ENCODE data around the gene MAP1LC3B2.

The MAP1LC3B2 gene

GRCh38 chr12:116619246-116619645 is 60.1 kb downstream of the MAP1LC3B2 start:
- H3K9me3 ChIP-seq (ENCODE audit: control insufficient read depth, insufficient read depth, low read length) = peaks cover 9% of the 10 kb centered on the region; the same call in 1 of the 2 replicates
- H3K27ac ChIP-seq (ENCODE audit: low read depth, low read length) = no peak overlapping the region
- H3K36me3 ChIP-seq (ENCODE audit: control insufficient read depth, insufficient read depth, low read length) = no peaks in the 10 kb centered on the region
- H3K4me1 ChIP-seq (ENCODE audit: control insufficient read depth, insufficient read depth, low read length) = peaks cover 9% of the 10 kb centered on the region
- no peaks in the 10 kb centered on the region for H3K27me3 ChIP-seq (ENCODE audit: control insufficient read depth, insufficient read depth, low read length)
- H3K4me3 ChIP-seq (ENCODE audit: low read depth, low read length) = no peak overlapping the region
- H3K9ac ChIP-seq (ENCODE audit: low read depth, low read length) = no peak overlapping the region

GRCh38 chr12:116620124-116620491 is 60.9 kb downstream of the MAP1LC3B2 start:
- no peaks in the 10 kb centered on the region for H3K27me3 ChIP-seq (ENCODE audit: control insufficient read depth, insufficient read depth, low read length)
- H3K9ac ChIP-seq (ENCODE audit: low read depth, low read length) = no peak overlapping the region
- no peaks in the 10 kb centered on the region for H3K36me3 ChIP-seq (ENCODE audit: control insufficient read depth, insufficient read depth, low read length)
- H3K4me1 ChIP-seq (ENCODE audit: control insufficient read depth, insufficient read depth, low read length) = peaks cover 9% of the 10 kb centered on the region
- H3K27ac ChIP-seq (ENCODE audit: low read depth, low read length) = no peak overlapping the region
- peaks cover 9% of the 10 kb centered on the region; the same call in 1 of the 2 replicates for H3K9me3 ChIP-seq (ENCODE audit: control insufficient read depth, insufficient read depth, low read length)
- H3K4me3 ChIP-seq (ENCODE audit: low read depth, low read length) = no peak overlapping the region

- no peak overlapping the region for H3K9ac ChIP-seq (ENCODE audit: low read depth, low read length)
- H3K27ac ChIP-seq (ENCODE audit: low read depth, low read length) = no peak overlapping the region
- H3K9me3 ChIP-seq (ENCODE audit: control insufficient read depth, insufficient read depth, low read length) = peaks cover 9% of the 10 kb centered on the region; the same call in 1 of the 2 replicates
- peaks cover 9% of the 10 kb centered on the region for H3K4me1 ChIP-seq (ENCODE audit: control insufficient read depth, insufficient read depth, low read length)
- H3K36me3 ChIP-seq (ENCODE audit: control insufficient read depth, insufficient read depth, low read length) = no peaks in the 10 kb centered on the region
- no peak overlapping the region for H3K4me3 ChIP-seq (ENCODE audit: low read depth, low read length)
- no peaks in the 10 kb centered on the region for H3K27me3 ChIP-seq (ENCODE audit: control insufficient read depth, insufficient read depth, low read length)
Measured at GRCh38 chr12:116620492-116621191, 61.5 kb downstream of the MAP1LC3B2 start.

- Histone ChIP-seq H3K4me3 (ENCODE audit: low read depth, low read length) (no peak overlapping the region), H3K27ac (ENCODE audit: low read depth, low read length) (no peak overlapping the region), H3K27me3 (ENCODE audit: control insufficient read depth, insufficient read depth, low read length) (no peaks in the 10 kb centered on the region), H3K36me3 (ENCODE audit: control insufficient read depth, insufficient read depth, low read length) (no peaks in the 10 kb centered on the region), H3K9me3 (ENCODE audit: control insufficient read depth, insufficient read depth, low read length) (peaks cover 9% of the 10 kb centered on the region; the same call in 1 of the 2 replicates), H3K9ac (ENCODE audit: low read depth, low read length) (no peak overlapping the region), H3K4me1 (ENCODE audit: control insufficient read depth, insufficient read depth, low read length) (peaks cover 6% of the 10 kb centered on the region)
Measured at GRCh38 chr12:116621194-116621593, 62.0 kb downstream of the MAP1LC3B2 start.

- Histone ChIP-seq H3K36me3 (ENCODE audit: control insufficient read depth, insufficient read depth, low read length) (no peaks in the 10 kb centered on the region), H3K9me3 (ENCODE audit: control insufficient read depth, insufficient read depth, low read length) (peaks cover 9% of the 10 kb centered on the region; the same call in 1 of the 2 replicates)
Measured at GRCh38 chr12:116624516-116624915, 65.3 kb downstream of the MAP1LC3B2 start.

GRCh38 chr12:116626153-116626552 is 67.0 kb downstream of the MAP1LC3B2 start:
- Histone ChIP-seq H3K9ac (ENCODE audit: low read depth, low read length) (no peak overlapping the region), H3K27ac (ENCODE audit: low read depth, low read length) (no peak overlapping the region), H3K27me3 (ENCODE audit: control insufficient read depth, insufficient read depth, low read length) (no peaks in the 10 kb centered on the region), H3K36me3 (ENCODE audit: control insufficient read depth, insufficient read depth, low read length) (no peaks in the 10 kb centered on the region), H3K4me3 (ENCODE audit: low read depth, low read length) (no peak overlapping the region), H3K4me1 (ENCODE audit: control insufficient read depth, insufficient read depth, low read length) (no peaks in the 10 kb centered on the region), H3K9me3 (ENCODE audit: control insufficient read depth, insufficient read depth, low read length) (peaks cover 9% of the 10 kb centered on the region; the same call in 1 of the 2 replicates)

More at GRCh38 chr12:116624516-116624915, 65.3 kb downstream of the MAP1LC3B2 start:
- H3K4me1 ChIP-seq (ENCODE audit: control insufficient read depth, insufficient read depth, low read length) = peaks cover 5% of the 10 kb centered on the region
- no peak overlapping the region for H3K9ac ChIP-seq (ENCODE audit: low read depth, low read length)
- no peaks in the 10 kb centered on the region for H3K27me3 ChIP-seq (ENCODE audit: control insufficient read depth, insufficient read depth, low read length)
- no peak overlapping the region for H3K4me3 ChIP-seq (ENCODE audit: low read depth, low read length)
- no peak overlapping the region for H3K27ac ChIP-seq (ENCODE audit: low read depth, low read length)
